HEK293 (cell line): ENCODE measurements around the gene PRKCE.

ENCODE experiments used
- CTCF ChIA-PET: fragments of 350-600 bp; formaldehyde crosslinking; extraction: SDS; loops from one replicate; lab custom pipeline; 2021; ENCODE audit warnings: antibody characterized with exemption; lab: Yijun Ruan, JAX
- POLR2A ChIA-PET: fragments of 300-600 bp; formaldehyde crosslinking; extraction: SDS; loops from one replicate; lab custom pipeline; 2020; ENCODE audit warnings: antibody characterized with exemption, inconsistent platforms; lab: Yijun Ruan, JAX
- H3K27ac ChIP-seq: fragments of 200-500 bp; sonication (Bioruptor generic); 2 replicates; pipeline ENCODE4 v1.5.1; 2014; ENCODE audit warnings: low read depth, low read length, control low read depth, inconsistent platforms; ENCODE audit errors: extremely low read depth
- H3K36me3 ChIP-seq, 2 experiments: fragments of 200-500 bp in 1 of 2; sonication (Bioruptor generic) in 1 of 2; 1 replicate in 1 of 2; 2 replicates in 1 of 2; pipeline ENCODE4 v1.5.1; 2014 to 2017; ENCODE audit warnings: inconsistent platforms in 2 of 2, low read length in 2 of 2; ENCODE audit not compliant: control insufficient read depth in 2 of 2, insufficient read depth in 1 of 2
- H3K4me1 ChIP-seq: fragments of 200-500 bp; sonication (Bioruptor generic); 2 replicates; pipeline ENCODE4 v1.5.1; 2014; ENCODE audit warnings: mild to moderate bottlenecking, low read length, inconsistent platforms; ENCODE audit not compliant: control insufficient read depth, insufficient read depth
- H3K4me3 ChIP-seq: 2 replicates; pipeline ENCODE4 v1.5.1; 2011; ENCODE audit warnings: low read depth, mild to moderate bottlenecking, control low read depth, low read length, moderate library complexity
- H3K9me3 ChIP-seq: fragments of 200-500 bp; sonication (Bioruptor generic); 2 replicates; pipeline ENCODE4 v1.5.1; 2014; ENCODE audit warnings: low read depth, low read length, inconsistent platforms; ENCODE audit not compliant: control insufficient read depth, insufficient read depth
- GLIS1 ChIP-seq: fragments of 450-650 bp; formaldehyde crosslinking; IDR thresholded peaks from 2 replicates; pipeline ENCODE4 v1.5.1; 2016; ENCODE audit warnings: missing biosample characterization, missing genetic modification characterization
- MYNN ChIP-seq: fragments of 450-650 bp; formaldehyde crosslinking; IDR thresholded peaks from 2 replicates; pipeline ENCODE4 v1.5.1; 2016; ENCODE audit warnings: missing biosample characterization, missing genetic modification characterization, borderline replicate concordance
- PBX3 ChIP-seq: sonication (generic); formaldehyde crosslinking; IDR thresholded peaks from 2 replicates; pipeline ENCODE4 v1.8.1; 2022; ENCODE audit warnings: mild to moderate bottlenecking, moderate library complexity, missing genetic modification reagents
- SCRT1 ChIP-seq: fragments of 450-650 bp; formaldehyde crosslinking; IDR thresholded peaks from 2 replicates; pipeline ENCODE4 v1.5.1; 2016; ENCODE audit warnings: missing biosample characterization, missing genetic modification characterization, borderline replicate concordance
- ZIC2 ChIP-seq: fragments of 450-650 bp; formaldehyde crosslinking; IDR thresholded peaks from 2 replicates; pipeline ENCODE4 v1.5.1; 2016; ENCODE audit warnings: missing biosample characterization, missing genetic modification characterization
- ZNF114 ChIP-seq: fragments of 450-650 bp; formaldehyde crosslinking; IDR thresholded peaks from 2 replicates; pipeline ENCODE4 v1.5.0; 2017; ENCODE audit warnings: missing biosample characterization, missing genetic modification characterization
- ZNF148 ChIP-seq: fragments of 450-650 bp; formaldehyde crosslinking; IDR thresholded peaks from 2 replicates; pipeline ENCODE4 v1.5.0; 2017; ENCODE audit warnings: missing biosample characterization, missing genetic modification characterization, borderline replicate concordance
- ZNF266 ChIP-seq: fragments of 450-650 bp; formaldehyde crosslinking; IDR thresholded peaks from 2 replicates; pipeline ENCODE4 v1.5.1; 2016; ENCODE audit warnings: missing biosample characterization, missing genetic modification characterization, low read depth
- ZNF280C ChIP-seq: fragments of 450-650 bp; formaldehyde crosslinking; IDR thresholded peaks from 2 replicates; pipeline ENCODE4 v1.5.1; 2016; ENCODE audit warnings: missing biosample characterization, missing genetic modification characterization
- ZNF394 ChIP-seq: fragments of 450-650 bp; formaldehyde crosslinking; IDR thresholded peaks from 2 replicates; pipeline ENCODE4 v1.5.1; 2016; ENCODE audit warnings: missing biosample characterization, missing genetic modification characterization, mild to moderate bottlenecking, moderate library complexity, borderline replicate concordance
- ZNF449 ChIP-seq: fragments of 450-650 bp; formaldehyde crosslinking; IDR thresholded peaks from 2 replicates; pipeline ENCODE4 v1.5.1; 2017; ENCODE audit warnings: missing biosample characterization, mild to moderate bottlenecking, missing genetic modification characterization, moderate library complexity
- ZNF513 ChIP-seq: fragments of 450-650 bp; IDR thresholded peaks from 2 replicates; pipeline ENCODE4 v1.5.1; 2018; ENCODE audit warnings: missing biosample characterization, missing genetic modification characterization
- ZNF548 ChIP-seq: fragments of 450-650 bp; formaldehyde crosslinking; IDR thresholded peaks from 2 replicates; pipeline ENCODE4 v1.5.1; 2016; ENCODE audit warnings: missing biosample characterization, missing genetic modification characterization
- ZNF555 ChIP-seq: fragments of 450-650 bp; formaldehyde crosslinking; conservative IDR thresholded peaks from 2 replicates; pipeline ENCODE4 v1.5.1; 2017; ENCODE audit warnings: missing biosample characterization, mild to moderate bottlenecking, missing genetic modification characterization, inconsistent platforms
- ZNF571 ChIP-seq: fragments of 450-650 bp; formaldehyde crosslinking; IDR thresholded peaks from 2 replicates; pipeline ENCODE4 v1.5.0; 2017; ENCODE audit warnings: missing biosample characterization, missing genetic modification characterization
- ZNF654 ChIP-seq: fragments of 450-650 bp; formaldehyde crosslinking; IDR thresholded peaks from 2 replicates; pipeline ENCODE4 v1.5.1; 2016; ENCODE audit warnings: low read depth, missing biosample characterization, missing genetic modification characterization
- ZNF692 ChIP-seq: fragments of 450-650 bp; formaldehyde crosslinking; IDR thresholded peaks from 2 replicates; pipeline ENCODE4 v1.5.1; 2016; ENCODE audit warnings: missing biosample characterization, missing genetic modification characterization
- ZNF843 ChIP-seq: fragments of 450-650 bp; formaldehyde crosslinking; IDR thresholded peaks from 2 replicates; pipeline ENCODE4 v1.5.1; 2016; ENCODE audit warnings: missing biosample characterization, missing genetic modification characterization
- ZSCAN16 ChIP-seq: fragments of 450-650 bp; formaldehyde crosslinking; IDR thresholded peaks from 2 replicates; pipeline ENCODE4 v1.5.1; 2016; ENCODE audit warnings: missing biosample characterization, missing genetic modification characterization

Gene PRKCE

GRCh38 chr2:45919711-45920111, 268.2 kb downstream of the PRKCE start (continued):
- TF ChIP-seq SCRT1 (tag by site-specific recombination) = no peak
- TF ChIP-seq ZNF843 = no peak
- no peak for TF ChIP-seq ZNF654

GRCh38 chr2:45921921-45922320, 270.4 kb downstream of the PRKCE start:
- Histone ChIP-seq H3K4me3 (no peak overlapping the region), H3K4me1 (peaks cover 4% of the 10 kb centered on the region; the same call in 1 of the 2 replicates), H3K36me3 (no peaks in the 10 kb centered on the region), H3K27ac (no peak overlapping the region), H3K9me3 (no peaks in the 10 kb centered on the region)
- ChIA-PET POLR2A (interaction anchor here (1.5 kb wide), 1 partner anchor 12 kb away, joined by 3 read pairs; no protein-coding TSS in a partner anchor), CTCF (interaction anchor here (0.5 to 0.7 kb wide), 2 partner anchors 15 to 54 kb away, joined by 3 read pairs; no protein-coding TSS in a partner anchor)
- TF ChIP-seq ZNF148 (tag by site-specific recombination) (no peak), ZNF555 (tag by site-specific recombination) (no peak), ZNF513 (tag by site-specific recombination) (no peak), ZNF266 (tag by site-specific recombination) (no peak), PBX3 (CRISPR knock-in tag) (no peak)

GRCh38 chr2:45922577-45922988, 271.1 kb downstream of the PRKCE start:
- Histone ChIP-seq H3K4me3 (no peak overlapping the region), H3K4me1 (peaks cover 4% of the 10 kb centered on the region; the same call in 1 of the 2 replicates), H3K9me3 (no peaks in the 10 kb centered on the region), H3K27ac (no peak overlapping the region; the same call in 1 of the 2 replicates), H3K36me3 (no peaks in the 10 kb centered on the region)
- CTCF ChIA-PET = interaction anchor here (0.5 to 0.7 kb wide), 3 partner anchors 54 to 952 kb away, joined by 3 read pairs; no protein-coding TSS in a partner anchor
- POLR2A ChIA-PET = interaction anchor here (1.5 kb wide), 1 partner anchor 12 kb away, joined by 3 read pairs; no protein-coding TSS in a partner anchor
- TF ChIP-seq MYNN (tag by site-specific recombination) (peak; percentile 85), ZNF280C (no peak), ZNF571 (tag by site-specific recombination) (no peak), ZNF449 (tag by site-specific recombination) (no peak), ZNF114 (tag by site-specific recombination) (no peak), GLIS1 (peak; percentile 33), ZNF548 (tag by site-specific recombination) (peak; percentile 70; the same call in 1 of the 2 replicates), ZNF394 (tag by site-specific recombination) (no peak), ZIC2 (tag by site-specific recombination) (peak; percentile 50), ZSCAN16 (tag by site-specific recombination) (0 out of 2 replicates have a peak, but pooled peaks have one; percentile 42), ZNF692 (peak; percentile 69)
